GM19467 (cell line): ENCODE measurements around the gene SLC6A1.

Experiments used
- ATAC-seq: cut with Tn5 transposase; IDR thresholded peaks from one replicate; pipeline ENCODE4 v1.9.1; 2021; ENCODE audit warnings: mild to moderate bottlenecking, moderate library complexity; ENCODE audit not compliant: unreplicated experiment

The SLC6A1 gene

DNA sequence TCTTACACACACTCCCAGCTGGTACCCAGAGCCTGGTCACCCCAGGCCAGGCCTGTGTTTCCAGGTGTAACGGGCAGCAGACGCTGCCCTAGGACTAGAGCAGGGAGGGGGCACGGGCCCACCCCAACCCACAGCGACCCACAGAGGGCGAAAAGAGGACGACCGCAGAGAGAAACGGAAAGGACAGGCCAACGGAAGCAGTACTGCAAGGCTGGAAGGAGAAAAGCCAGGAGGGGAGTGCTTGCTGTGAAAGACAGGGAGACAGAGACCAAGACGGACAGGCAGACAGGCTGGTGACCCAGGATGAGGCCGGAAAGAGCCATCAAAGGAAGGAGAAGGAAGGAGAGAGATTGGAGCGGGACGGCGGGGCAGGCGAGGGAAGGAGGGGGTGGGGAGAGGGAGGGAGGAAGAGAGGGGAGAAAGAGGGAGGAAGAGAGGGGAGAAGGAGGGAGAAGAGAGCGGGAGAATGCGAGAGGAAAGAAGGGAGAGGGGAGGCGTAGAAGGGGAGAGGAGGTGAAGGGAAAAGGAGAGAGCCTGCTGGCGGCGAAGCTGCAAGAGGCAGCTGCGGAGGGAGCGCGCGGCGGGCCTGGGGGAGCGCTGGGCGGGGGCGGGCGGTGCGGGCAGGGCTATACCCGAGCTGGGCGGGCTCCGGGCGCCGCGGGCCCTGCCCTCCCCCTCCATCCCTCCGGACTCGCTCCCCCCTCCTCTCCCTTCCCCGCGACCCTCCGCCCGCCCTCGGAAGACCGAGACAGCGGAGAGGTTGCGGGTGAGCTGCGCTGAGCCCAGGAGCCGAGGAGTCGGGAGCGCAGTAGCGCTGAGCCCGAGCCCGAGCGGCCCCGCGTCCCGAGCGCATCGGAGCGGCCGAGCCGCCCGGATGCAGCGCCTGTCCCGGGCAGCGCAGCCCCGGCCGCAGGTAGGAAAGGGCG lies at the start of gene SLC6A1:
TSS of gene SLC6A1 (plus strand) at position 732 of the 926 bp plus-strand sequence. CDS start 24,464 bp downstream, outside the sequence.
- no peak for ATAC-seq

DNA sequence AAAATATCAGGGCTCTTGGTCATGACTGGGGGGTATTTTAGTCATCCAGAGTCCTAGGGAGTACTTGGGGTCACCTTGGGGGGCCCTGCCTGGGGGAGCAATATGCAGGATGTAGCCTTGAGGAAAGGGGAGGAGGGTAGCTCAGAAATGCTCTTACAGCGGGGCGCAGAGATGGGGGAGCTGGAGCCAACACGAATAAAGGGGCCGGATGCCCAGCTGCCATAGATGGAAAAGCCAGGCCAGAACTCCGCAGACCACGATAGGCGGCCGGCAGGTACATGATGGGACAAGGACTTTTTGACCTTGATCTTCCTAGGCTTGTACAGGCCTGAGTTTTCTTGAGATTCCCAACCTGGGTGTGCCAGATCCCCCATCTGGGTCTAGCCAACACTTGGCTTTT lies 47.7 kb upstream of the SLC6A1 start:
- no peak for ATAC-seq

DNA sequence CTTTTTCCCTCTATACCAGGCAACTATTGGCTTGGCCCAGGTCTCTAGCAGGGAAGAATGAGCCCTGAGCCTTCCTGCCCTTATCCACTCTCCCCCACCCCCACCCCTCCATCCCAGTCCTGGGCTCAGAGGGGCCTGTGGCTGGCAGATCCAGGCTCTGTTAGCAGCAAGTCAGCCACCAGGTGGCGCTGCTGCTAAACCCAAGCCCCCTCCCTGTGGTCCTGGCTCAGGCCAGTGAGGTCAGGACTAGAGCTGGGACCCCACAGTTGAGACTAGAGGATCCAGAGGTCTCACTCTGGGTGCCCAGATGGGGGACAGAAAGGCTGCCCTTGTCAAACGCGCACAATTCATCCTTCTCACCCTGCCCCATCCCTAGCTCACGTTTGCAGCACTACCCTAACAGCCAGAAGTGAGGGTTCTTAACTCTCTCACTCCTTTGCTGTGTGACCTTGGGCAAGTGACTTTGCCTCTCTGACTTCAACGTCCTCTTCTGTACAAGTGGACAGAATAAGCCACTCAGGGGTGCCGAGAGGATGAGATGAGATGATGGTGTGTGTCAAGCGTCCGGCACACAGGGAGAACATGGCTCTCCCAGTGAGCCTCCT lies 46.8 kb upstream of the SLC6A1 start:
- no peak for ATAC-seq

DNA sequence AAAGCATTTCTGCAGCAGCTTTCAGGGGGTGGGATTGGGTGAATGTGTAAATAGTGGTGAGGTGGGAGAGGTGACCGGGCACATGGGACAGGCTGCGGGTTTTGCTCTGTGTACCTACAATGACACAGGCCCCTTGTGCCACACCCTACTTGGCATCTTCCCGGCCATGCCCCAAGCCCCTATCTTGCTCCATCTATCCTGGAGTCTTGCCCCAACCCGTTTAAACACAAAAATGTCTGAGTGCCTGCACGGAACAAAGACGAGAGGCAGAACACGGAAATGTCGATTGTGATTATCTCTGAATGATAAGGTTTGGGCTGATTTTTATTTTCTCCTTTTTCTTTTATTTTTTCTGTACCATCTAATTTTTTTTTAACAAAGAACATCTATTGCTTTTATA lies 46.0 kb upstream of the SLC6A1 start:
- no peak for ATAC-seq

DNA sequence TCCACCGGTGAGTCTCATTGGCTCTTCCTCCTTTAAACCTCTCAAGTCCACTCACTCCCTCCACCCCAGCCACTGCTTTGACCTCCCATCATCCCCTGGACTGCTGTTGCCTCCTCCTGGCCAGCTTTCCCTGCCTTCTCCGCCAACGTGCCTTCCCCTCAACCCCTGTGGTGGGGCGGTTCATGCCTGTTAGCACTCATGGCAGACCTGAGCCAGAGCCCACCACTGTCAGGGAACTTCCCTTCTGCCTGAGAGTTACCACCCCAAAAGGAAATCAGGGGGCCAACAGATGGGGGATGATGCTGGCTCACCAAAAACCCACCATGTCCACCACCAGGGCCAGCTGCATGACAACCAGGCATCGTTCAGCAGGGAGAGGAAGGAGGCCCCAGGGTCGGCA lies 44.2 kb upstream of the SLC6A1 start:
- ATAC-seq = no peak

DNA sequence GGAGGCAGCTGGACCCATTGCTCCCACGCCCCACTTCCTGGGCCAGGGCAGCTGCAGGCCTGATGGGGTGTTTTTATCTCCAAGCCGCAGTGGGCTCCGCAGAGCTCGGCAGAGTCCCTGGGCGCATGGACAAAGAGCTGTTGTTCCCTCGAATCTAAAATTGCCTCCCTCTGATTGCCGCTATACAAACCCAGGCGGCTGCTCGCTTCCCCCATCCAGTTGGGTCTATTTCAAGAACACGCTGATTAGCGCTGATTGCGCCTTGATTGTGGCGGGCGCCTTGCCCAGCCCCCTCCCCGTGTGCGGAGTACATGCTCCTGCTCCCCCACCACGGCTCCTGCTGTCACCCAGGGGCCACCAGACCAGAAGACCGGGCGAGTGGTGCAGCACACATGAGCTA lies 43.4 kb upstream of the SLC6A1 start:
- no peak for ATAC-seq

DNA sequence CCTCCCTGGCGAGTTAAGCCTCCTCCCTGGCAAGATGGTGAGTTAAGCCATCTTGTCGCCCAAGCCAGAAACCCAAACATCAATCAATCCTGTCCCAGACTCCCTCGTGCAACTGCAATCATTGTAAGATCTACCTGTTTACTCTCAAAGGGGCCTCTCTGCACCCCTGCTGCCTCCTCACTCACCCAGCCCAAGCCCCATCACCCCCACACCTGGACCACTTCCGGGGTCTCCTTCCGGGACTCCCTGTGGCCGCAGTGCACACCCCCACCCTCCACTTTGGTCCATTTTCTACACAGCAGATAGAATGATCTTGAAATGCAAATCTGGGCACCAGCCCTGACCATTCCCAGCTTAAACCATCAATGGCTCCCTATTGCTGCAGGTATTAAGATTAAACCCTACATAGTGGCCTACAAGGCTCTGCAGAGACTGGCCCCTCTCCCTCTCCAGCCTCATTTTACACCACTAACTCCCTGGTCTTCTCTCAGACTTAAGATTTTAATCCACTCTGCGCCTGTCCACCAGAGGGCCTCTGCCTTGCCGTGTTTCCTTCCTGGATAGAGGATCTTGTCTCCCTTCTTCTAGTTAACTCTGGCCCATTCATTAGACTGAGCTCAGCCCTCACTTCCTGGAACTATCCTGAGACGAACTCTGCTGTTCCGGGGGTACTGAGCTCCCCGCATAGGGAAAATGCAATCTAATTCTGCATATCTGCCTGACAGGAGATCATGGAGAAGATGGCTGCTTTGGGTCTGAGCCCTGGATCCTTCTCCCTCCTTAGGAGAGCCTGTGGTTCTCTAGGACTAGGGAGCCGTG lies 41.9 kb upstream of the SLC6A1 start:
- ATAC-seq = no peak

DNA sequence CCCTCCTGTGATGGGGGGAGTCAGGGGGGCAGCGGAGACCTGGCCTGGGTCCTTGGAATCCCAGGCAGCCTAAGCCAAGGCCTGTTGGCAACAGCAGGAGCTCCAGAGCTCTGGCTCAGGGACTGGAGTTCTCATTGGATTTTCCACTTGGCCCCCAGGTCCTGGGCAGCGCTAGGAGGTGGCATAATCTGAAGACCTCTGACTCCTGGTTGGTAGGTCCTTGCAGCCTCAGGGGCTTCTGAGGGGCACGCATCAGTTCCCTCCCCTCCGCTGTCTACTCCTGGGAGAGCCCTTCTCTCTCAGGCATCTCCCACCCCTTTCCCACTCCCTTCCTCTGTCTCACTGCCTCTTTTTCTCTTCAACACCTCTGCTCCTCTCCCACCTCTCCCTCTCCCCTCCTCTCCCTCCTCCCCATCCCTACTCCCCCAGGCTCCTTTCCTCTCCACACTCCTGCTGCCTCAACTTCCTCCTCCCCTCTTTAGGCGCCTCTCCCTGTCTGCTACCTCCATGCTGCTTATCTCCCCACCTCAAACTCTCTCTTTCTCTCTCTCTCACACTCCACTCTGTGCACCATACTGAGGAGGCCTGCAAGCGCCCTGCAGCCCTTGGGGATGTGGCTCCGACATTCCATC lies 41.1 kb upstream of the SLC6A1 start:
- no peak for ATAC-seq

DNA sequence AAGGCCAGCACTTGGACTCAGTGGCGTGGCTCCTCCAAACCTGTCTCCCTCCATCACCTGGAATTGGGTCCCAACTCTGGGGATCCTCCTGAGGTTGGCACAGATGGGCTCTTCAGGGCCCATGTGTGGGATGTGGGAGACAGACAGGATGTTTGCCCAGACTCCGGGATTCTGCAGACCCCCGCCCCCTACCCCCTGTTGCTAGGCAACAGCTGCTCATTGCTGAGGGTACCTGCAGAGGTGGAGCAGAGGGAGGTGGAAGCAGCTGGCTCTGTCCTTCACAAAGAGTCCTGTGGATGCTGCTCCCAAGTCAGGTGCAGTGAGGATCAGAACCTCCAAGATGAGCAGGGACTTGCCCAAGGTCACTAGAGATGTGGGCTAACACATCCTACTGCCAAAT lies 40.0 kb upstream of the SLC6A1 start:
- ATAC-seq = no peak

DNA sequence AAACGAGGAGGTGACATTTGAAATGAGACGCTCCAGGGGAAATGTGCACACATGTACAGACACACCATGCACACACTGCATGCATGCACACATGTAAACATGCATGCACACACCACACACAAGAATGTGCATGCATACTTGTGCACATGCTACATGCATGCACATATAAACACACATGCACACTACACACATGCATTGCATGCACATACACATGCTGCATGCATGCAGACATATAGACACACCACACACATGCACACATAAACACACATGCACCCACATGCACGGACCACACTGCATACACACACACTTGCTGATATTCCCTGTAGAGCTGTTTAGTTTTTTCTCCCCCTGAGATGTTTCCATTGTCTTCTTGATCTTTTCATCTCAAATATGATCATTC lies 37.8 kb upstream of the SLC6A1 start:
- ATAC-seq = no peak

DNA sequence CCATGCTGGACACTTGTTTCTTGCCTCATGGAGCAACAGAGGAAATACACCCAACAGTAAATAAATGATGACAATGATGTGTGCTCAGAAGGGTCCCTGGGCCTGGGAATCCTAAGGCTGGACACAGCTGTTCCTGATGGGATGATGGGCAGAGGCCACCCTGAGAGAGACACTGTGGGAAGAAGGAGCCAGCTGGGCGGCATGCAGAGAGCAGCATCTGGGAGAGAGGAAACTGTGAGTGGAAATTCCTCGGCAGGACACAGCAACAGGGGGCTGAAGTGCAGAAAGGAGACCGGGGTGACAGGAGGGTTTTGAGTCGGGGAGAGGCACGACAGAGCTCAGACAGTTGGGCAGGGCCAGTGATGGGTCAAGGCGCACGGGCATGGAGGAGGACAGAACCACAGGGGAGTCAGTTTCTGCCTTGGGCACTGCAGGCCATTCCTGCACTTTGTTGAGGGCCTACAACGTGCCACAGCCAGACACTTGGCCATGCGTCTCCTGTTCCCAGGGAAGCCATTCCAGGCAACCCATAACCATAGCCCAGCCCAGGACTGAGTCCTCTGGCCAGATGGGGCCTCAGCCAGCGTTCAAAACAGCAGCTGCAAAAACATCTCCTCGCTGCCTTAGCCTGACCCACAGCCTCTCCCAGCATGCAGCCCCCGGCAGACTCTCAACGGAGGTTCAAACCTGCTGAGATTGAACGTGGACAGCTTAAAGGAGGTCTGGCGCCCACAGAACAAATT lies 36.7 kb upstream of the SLC6A1 start:
- ATAC-seq = no peak

DNA sequence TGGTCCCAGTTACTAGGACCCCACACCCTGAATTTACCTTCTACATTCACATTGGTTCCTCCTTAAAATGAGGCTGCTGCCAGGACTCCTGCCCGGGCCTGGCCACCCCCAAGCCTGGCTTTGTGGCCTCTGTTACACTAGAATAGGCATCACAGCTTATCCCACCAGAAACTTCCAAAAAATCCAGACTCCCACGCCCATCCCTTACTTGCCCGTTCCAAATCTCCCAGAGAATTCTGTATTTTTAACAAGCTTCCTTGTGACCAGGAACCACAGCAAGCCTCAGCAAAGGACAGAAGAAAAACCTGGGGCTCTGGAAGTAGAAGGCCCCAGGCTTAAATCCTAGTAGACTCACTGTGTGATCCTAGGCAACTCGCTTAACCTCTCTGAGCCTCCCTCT lies 36.0 kb upstream of the SLC6A1 start:
- no peak for ATAC-seq

DNA sequence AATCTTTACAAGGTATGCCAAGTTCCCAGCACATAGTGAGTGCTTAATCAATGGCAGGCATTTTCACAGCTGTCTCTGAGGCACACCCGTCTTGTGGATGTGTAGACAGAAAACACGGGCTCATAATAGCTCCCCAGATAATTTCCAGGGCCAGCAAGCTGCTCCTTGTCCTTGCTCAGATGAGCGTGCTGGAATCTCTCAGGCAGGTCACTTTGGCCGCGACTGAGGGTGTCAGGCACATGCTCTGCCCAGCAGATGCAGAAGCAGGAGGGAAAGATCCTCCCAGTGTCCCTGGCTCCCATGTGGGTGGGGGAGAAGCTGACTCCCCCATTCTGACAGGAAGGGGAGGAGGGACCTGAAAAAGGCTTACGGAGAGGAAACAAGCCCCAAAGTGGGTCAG lies 35.6 kb upstream of the SLC6A1 start:
- no peak for ATAC-seq

DNA sequence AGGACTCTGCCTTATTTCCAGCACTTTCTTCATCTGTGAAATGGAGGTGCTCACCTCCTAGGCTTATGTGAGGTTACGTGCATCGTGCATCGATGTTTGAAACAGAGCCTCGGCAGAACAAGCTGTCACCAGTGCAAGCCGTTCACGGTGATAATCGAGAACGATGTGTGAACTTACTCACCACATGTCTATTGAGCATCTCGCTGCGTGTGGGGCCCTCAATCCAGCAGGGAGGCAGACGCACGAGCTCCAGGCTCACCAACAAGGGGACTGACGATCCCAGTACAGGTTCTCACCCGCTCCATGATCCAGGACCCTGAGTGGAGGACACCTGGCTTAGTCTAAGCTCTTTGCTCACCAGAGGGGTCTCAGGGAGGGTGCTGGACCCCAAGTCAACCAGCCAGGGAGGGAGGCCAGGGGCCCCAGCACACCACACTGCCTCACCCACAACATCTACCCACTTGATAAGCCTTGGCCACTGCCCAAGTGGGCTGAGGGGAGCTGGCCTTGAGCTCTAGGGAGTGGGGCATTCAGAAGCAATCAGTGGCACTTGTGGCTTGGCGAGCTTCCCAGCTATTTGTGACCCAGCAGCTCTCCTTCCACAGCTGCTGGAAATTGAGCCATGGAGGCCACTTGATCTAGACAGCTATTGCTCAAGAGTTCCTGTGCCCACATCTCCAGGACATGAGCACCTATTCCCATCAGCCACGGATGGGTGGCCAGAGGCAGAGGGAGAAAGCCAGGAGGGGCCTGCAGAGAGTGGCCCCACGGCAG lies 34.4 kb upstream of the SLC6A1 start:
- no peak for ATAC-seq

DNA sequence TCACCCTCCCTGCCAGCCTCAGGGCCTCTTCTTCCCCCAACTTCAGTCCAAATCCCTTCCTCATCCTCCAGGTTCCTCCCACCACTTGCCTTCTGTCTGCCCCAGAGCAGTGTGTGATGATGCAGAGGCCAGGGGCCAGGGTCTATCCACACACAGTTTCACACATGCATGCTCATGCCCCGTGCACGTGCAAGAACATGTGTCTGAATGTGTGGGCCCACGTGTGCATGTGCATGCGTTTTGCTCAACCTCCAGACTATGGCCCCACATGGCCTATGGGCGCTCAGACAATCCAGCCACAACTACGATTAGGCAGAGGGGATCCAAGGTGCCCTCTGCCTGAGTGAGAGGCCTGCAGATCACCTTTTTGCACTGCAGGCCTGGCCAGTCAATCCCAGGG lies 32.3 kb upstream of the SLC6A1 start:
- ATAC-seq = no peak

DNA sequence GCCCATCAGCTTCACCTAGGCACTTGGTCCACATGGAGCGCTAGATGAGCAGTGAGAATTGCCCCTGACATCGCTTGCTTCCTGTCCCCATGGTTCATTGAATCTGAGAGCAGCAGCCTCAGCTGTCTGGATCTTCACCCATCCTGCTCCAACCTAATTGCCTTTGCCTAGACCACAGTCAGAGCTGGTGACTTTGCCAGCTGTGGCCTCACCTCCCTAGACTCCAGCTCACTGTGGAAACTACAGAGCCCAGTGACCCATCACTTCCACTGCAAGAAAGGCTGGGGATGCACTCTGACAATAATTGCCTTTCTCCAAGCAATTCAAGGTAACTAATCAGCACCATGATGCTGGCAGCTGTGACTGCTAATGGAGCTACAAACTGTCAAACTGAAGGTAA lies 30.6 kb upstream of the SLC6A1 start:
- ATAC-seq = no peak

DNA sequence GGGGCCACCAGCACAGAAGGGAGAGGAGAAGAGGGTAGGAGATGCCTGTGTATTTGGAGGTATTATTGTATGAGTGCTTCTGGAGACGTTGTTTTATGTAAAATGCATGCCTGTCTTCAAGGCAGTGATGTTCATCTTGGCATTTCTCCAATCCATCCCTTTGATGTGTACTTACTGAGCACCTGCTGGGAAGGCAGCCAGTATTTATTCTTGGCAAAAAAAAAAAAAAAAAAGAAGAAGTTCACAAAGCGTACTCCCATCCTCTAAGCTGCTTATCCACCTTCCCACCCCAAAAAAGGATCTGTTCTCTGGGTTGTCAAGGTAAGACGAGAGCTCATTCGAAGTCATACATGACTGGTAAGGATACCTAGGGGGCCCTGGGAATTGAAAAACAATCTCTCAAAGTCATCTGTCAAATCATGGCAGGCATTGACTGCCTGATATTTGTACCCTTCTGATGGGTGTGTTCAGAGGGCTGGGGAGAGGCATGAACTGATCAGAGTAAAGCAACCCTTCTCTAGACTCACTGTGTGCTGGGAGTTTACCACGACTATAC lies 30.0 kb upstream of the SLC6A1 start:
- no peak for ATAC-seq

DNA sequence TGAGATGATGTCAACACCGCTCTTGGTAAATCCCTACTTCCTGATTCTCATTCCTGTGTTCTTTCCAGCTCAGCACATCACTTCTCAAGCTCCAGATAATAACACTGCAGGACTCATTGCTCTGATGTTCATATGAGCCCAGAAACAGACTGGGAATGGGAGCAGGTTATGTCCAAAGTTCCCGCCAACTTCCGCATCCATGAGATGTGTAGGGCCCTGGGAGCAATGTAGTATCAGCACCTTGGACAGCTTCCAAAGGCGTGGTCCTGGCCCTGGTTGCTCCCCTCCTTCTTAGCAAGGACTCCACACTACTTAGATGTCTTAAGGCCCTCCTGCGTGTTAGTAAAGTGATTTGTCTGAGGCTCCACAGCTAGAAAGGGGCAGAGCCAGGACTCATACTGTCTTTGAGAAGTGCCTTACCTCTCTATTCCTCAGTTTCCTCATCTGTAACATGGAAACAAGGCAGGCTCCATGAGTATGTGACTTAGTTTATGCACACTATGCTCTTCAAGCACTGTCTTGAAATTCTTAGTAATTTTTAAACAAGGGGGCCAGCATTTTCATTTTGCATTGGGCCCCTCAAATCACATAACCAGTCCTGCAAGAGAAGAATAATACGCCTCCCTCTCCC lies 27.9 kb upstream of the SLC6A1 start:
- no peak for ATAC-seq

DNA sequence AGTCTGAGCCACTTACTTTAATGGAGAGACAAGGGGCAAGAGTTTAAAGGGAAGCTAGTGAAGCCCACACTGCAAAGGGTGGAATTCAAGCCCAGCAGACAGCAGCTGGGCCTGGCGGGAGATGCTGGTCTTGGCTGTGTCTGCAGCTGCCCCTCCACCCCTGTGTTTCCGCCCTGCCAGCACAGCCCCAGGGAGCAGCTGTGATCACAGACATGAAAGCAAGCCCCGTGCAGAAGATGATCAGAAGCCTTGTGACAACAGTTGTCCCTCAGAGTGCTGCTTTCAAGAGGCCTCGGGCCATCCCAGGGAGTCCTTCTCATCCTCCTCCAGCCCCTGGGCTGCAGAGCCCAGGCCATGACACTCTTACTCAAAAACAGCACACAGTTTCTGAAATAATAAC lies 24.1 kb upstream of the SLC6A1 start:
- ATAC-seq = no peak
